ENCODE results near the gene HOXC13.

- TF ChIP-seq, protein P1, sequence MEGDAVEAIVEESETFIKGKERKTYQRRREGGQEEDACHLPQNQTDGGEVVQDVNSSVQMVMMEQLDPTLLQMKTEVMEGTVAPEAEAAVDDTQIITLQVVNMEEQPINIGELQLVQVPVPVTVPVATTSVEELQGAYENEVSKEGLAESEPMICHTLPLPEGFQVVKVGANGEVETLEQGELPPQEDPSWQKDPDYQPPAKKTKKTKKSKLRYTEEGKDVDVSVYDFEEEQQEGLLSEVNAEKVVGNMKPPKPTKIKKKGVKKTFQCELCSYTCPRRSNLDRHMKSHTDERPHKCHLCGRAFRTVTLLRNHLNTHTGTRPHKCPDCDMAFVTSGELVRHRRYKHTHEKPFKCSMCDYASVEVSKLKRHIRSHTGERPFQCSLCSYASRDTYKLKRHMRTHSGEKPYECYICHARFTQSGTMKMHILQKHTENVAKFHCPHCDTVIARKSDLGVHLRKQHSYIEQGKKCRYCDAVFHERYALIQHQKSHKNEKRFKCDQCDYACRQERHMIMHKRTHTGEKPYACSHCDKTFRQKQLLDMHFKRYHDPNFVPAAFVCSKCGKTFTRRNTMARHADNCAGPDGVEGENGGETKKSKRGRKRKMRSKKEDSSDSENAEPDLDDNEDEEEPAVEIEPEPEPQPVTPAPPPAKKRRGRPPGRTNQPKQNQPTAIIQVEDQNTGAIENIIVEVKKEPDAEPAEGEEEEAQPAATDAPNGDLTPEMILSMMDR (IDR thresholded peaks at IDR 0.05; ENCODE audit: poor library complexity), result no peak
- no peak for TF ChIP-seq EZH2 (IDR thresholded peaks at IDR 0.05; ENCODE audit: borderline replicate concordance)
Observed at GRCh38 chr12:53944209-53944608, 5.6 kb downstream of the HOXC13 start.
